Measurements from ENCODE around the gene COL4A2.
"Not testable (repeated sequence)": the region's sequence is repeated elsewhere in the genome, so short reads cannot be mapped to it uniquely, and the experiment has no call there.

COL4A2 gene

GRCh38 chr13:110528911-110529310 lies 221.8 kb downstream of the COL4A2 start:
- TF ChIP-seq, protein P1, sequence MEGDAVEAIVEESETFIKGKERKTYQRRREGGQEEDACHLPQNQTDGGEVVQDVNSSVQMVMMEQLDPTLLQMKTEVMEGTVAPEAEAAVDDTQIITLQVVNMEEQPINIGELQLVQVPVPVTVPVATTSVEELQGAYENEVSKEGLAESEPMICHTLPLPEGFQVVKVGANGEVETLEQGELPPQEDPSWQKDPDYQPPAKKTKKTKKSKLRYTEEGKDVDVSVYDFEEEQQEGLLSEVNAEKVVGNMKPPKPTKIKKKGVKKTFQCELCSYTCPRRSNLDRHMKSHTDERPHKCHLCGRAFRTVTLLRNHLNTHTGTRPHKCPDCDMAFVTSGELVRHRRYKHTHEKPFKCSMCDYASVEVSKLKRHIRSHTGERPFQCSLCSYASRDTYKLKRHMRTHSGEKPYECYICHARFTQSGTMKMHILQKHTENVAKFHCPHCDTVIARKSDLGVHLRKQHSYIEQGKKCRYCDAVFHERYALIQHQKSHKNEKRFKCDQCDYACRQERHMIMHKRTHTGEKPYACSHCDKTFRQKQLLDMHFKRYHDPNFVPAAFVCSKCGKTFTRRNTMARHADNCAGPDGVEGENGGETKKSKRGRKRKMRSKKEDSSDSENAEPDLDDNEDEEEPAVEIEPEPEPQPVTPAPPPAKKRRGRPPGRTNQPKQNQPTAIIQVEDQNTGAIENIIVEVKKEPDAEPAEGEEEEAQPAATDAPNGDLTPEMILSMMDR (IDR thresholded peaks at IDR 0.05; ENCODE audit: borderline replicate concordance, insufficient read depth, low read depth, low read length) = no peak
- no peak overlapping the region for H3K4me3 ChIP-seq (ENCODE audit: low read depth, low read length)

GRCh38 chr13:110529522-110530311 lies 222.6 kb downstream of the COL4A2 start:
- H3K4me3 ChIP-seq (ENCODE audit: low read depth, low read length) = no peak overlapping the region
- TF ChIP-seq, protein P1 (IDR thresholded peaks at IDR 0.05; ENCODE audit: borderline replicate concordance, insufficient read depth, low read depth, low read length) = no peak

GRCh38 chr13:110531100-110531499 lies 224.0 kb downstream of the COL4A2 start:
- TF ChIP-seq, protein P1 (IDR thresholded peaks at IDR 0.05; ENCODE audit: borderline replicate concordance, insufficient read depth, low read depth, low read length) = no peak
- H3K4me3 ChIP-seq (ENCODE audit: low read depth, low read length) = no peak overlapping the region

DNA sequence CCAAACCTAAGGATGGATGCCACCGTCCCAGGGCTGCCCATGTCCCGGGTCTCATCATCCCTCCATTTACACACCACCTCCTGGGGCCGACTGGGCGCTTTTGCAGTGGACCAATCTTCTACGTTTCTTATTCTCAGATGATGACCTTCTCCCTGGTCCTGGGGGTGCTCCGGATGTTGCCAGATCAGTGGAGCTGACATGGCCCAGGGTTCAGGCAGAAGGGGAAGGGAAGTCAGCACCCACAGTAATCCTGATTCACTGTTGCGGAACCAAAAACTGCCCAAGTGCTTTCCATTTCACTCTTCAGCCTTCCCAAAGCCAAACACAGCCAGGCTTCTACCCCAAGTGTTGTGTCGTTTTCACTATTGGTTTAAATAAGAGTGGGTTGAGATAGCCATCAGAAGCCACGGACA lies 224.6 kb downstream of the COL4A2 start:
- H3K4me3 ChIP-seq (ENCODE audit: low read depth, low read length) = no peak overlapping the region
- TF ChIP-seq, protein P1 (IDR thresholded peaks at IDR 0.05; ENCODE audit: borderline replicate concordance, insufficient read depth, low read depth, low read length) = no peak

- not testable (repeated sequence) for H3K4me3 ChIP-seq (ENCODE audit: low read depth, low read length)
Measured at GRCh38 chr13:110532258-110532657, 225.2 kb downstream of the COL4A2 start.

- no peak overlapping the region for H3K4me3 ChIP-seq (ENCODE audit: low read depth, low read length)
Measured at GRCh38 chr13:110533771-110534670, 226.9 kb downstream of the COL4A2 start.

DNA sequence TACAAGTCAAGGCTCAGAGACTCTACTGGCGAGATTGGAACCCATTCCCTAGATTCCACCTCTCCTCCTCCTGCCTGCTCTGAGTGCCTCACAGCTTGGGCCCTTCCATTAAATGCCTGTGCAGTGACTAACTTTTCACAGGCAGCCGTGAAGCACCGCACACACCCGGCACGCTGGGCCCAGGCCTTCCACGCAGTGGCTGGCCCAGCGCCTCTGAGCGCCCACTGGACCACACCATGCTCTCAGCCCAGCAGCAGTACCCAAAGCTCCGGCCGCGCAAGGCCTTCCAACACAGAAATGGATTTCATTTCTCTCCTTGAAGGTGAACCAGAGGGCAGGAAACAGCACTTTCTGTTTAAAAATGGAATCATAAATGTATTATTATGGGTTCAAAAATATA lies 228.4 kb downstream of the COL4A2 start:
- H3K4me3 ChIP-seq (ENCODE audit: low read depth, low read length) = no peak overlapping the region
- TF ChIP-seq, protein P1 (IDR thresholded peaks at IDR 0.05; ENCODE audit: borderline replicate concordance, insufficient read depth, low read depth, low read length) = no peak

More at GRCh38 chr13:110533771-110534670, 226.9 kb downstream of the COL4A2 start:
- TF ChIP-seq, protein P1 (IDR thresholded peaks at IDR 0.05; ENCODE audit: borderline replicate concordance, insufficient read depth, low read depth, low read length) = no peak
